DOHH2 (cell line): ENCODE measurements around the gene CNTN5.

ENCODE experiments used
- H3F3A ChIP-seq: fragments of 200-600 bp; sonication (generic), shearing (Covaris generic); 2 replicates; pipeline ENCODE4 v1.6.0; 2016; ENCODE audit warnings: antibody characterized with exemption, mild to moderate bottlenecking; ENCODE audit not compliant: control insufficient read depth, insufficient read depth
- H3K27ac ChIP-seq: fragments of 200-600 bp; sonication (generic); 2 replicates; pipeline ENCODE4 v1.5.1; 2014; ENCODE audit warnings: low read depth, mild to moderate bottlenecking, low read length, moderate library complexity
- H3K27me3 ChIP-seq: fragments of 200-600 bp; sonication (generic); 2 replicates; pipeline ENCODE4 v1.6.1; 2014; ENCODE audit warnings: mild to moderate bottlenecking, low read length, mixed read lengths; ENCODE audit not compliant: control insufficient read depth
- H3K36me3 ChIP-seq: fragments of 200-600 bp; sonication (generic); 2 replicates; pipeline ENCODE4 v1.6.1; 2014; ENCODE audit warnings: mild to moderate bottlenecking, low read length, moderate library complexity, mixed read lengths; ENCODE audit not compliant: control insufficient read depth
- H3K4me1 ChIP-seq: fragments of 200-600 bp; sonication (generic); 2 replicates; pipeline ENCODE4 v1.6.1; 2014; ENCODE audit warnings: mild to moderate bottlenecking, low read length, mixed read lengths; ENCODE audit not compliant: control insufficient read depth
- H3K4me2 ChIP-seq: fragments of 200-600 bp; sonication (generic); 2 replicates; pipeline ENCODE4 v1.6.0; 2014; ENCODE audit warnings: mild to moderate bottlenecking, low read length, moderate library complexity
- H3K4me3 ChIP-seq: fragments of 200-600 bp; sonication (generic); 2 replicates; pipeline ENCODE4 v1.5.1; 2014; ENCODE audit warnings: mild to moderate bottlenecking, low read length, mixed read lengths
- H3K79me2 ChIP-seq: fragments of 200-600 bp; sonication (generic); 2 replicates; pipeline ENCODE4 v1.6.1; 2014; ENCODE audit warnings: mild to moderate bottlenecking, low read length, mixed read lengths; ENCODE audit not compliant: control insufficient read depth
- H3K9me2 ChIP-seq: fragments of 200-600 bp; sonication (generic); replicated peaks from 2 replicates; pipeline ENCODE4 v1.6.1; 2014; ENCODE audit warnings: mild to moderate bottlenecking, low read length, mixed read lengths; ENCODE audit not compliant: control insufficient read depth
- H3K9me3 ChIP-seq: fragments of 200-600 bp; sonication (generic); 2 replicates; pipeline ENCODE4 v1.6.1; 2014; ENCODE audit warnings: antibody characterized with exemption, low read length, mixed read lengths; ENCODE audit not compliant: control insufficient read depth, insufficient read depth
- H4K20me1 ChIP-seq: fragments of 200-600 bp; sonication (generic); 2 replicates; pipeline ENCODE4 v1.6.0; 2014; ENCODE audit warnings: low read depth, mild to moderate bottlenecking, antibody characterized with exemption, low read length, moderate library complexity; ENCODE audit not compliant: control insufficient read depth, insufficient read depth
- CTCF ChIP-seq: fragments of 200-600 bp; sonication (generic); IDR thresholded peaks from one replicate; pipeline ENCODE4 v1.5.1; 2014; ENCODE audit warnings: antibody characterized with exemption, mild to moderate bottlenecking, low read depth, low read length; ENCODE audit not compliant: poor library complexity, severe bottlenecking
- EZH2phosphoT487 ChIP-seq: fragments of 200-600 bp; sonication (generic); IDR thresholded peaks from 2 replicates; pipeline ENCODE4 v1.6.1; 2017; ENCODE audit warnings: borderline replicate concordance, mild to moderate bottlenecking, antibody characterized with exemption, low read length, moderate library complexity, mixed read lengths

The CNTN5 gene

DNA sequence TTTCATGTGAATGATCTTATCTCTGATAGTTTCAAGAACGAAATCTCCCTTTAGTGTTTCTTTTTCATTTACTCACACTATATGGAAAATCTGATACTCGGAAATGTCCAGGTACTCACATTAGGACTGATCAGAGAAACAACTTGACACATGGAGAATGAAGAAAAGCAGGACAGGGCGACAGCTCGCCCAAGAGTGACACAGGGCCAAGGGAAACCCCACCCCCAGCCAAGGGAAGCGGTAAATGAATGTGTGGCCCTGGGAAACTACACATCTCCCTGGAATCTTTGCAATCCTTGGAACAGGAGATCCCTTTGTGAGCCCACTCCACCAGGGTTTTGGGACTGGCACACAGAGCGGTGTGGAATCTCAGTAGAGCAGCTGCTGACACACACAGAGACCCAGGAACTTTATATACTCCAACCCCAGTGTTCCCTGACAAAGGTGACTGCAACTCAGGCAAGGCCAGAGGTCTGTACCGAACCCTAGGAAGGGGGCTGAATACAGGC lies 1362.7 kb downstream of the CNTN5 start:
- H3K9me3 ChIP-seq, result no peaks in the 10 kb centered on the region
- TF ChIP-seq CTCF (no peak), EZH2phosphoT487 (no peak)
- no peak overlapping the region for H3K27ac ChIP-seq
- H3K27me3 ChIP-seq, result no peaks in the 10 kb centered on the region
- H4K20me1 ChIP-seq, result no peaks in the 10 kb centered on the region
- no peaks in the 10 kb centered on the region for H3K9me2 ChIP-seq
- no peaks in the 10 kb centered on the region for H3K36me3 ChIP-seq
- no peak overlapping the region for H3K4me3 ChIP-seq
- no peaks in the 10 kb centered on the region for H3K79me2 ChIP-seq
- H3K4me2 ChIP-seq, result no peak overlapping the region
- H3F3A ChIP-seq, result no peaks in the 10 kb centered on the region
- H3K4me1 ChIP-seq, result no peaks in the 10 kb centered on the region

DNA sequence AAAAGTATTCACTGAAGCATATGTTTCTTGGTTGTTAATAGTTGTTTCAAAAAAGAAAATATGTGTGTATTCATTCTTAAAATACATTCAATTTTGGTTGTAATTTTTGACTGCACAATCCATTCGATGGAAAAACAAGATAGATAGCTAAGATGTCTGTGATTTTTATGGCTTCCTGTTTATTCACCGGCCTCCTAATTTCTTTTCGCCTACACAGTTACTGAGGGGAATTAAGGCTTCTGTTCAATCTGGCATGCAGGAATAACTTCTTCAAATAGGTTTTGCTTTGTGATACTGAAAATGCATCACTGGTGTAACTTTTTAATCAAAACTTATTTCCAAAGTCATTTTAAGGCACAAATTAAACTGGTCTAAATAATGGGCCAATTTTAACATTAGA lies 1375.5 kb downstream of the CNTN5 start:
- no peaks in the 10 kb centered on the region for H3K9me3 ChIP-seq

DNA sequence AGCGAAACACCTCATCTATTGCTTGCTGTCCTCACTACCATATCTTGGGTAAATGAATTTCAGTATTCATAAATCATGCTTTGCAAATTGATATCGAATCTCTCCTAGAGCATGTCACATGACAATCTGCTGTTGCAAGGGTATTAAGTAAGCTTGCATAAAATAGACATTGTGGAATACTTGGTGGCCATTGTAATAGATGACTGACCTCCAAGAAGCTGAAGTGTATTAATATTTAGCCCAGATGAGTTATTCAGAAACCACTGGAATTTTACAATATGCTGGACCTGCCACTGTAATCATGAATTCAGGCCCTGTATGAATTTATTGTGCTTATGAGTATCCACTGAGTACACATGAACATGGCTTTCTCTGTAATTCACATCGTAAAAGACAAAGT lies 1376.7 kb downstream of the CNTN5 start:
- Histone ChIP-seq H3K79me2 (no peaks in the 10 kb centered on the region), H3K9me3 (no peaks in the 10 kb centered on the region), H3F3A (no peaks in the 10 kb centered on the region), H4K20me1 (no peaks in the 10 kb centered on the region), H3K4me3 (no peak overlapping the region), H3K36me3 (no peaks in the 10 kb centered on the region), H3K4me1 (no peaks in the 10 kb centered on the region), H3K9me2 (no peaks in the 10 kb centered on the region), H3K27ac (no peak overlapping the region), H3K27me3 (no peaks in the 10 kb centered on the region), H3K4me2 (no peak overlapping the region)
- no peak for TF ChIP-seq CTCF
- TF ChIP-seq EZH2phosphoT487, result no peak

More for the DNA sequence above, 1375.5 kb downstream of the CNTN5 start:
- no peaks in the 10 kb centered on the region for H3K79me2 ChIP-seq
- TF ChIP-seq EZH2phosphoT487 (no peak), CTCF (no peak)
- no peak overlapping the region for H3K27ac ChIP-seq
- H3K9me2 ChIP-seq, result no peaks in the 10 kb centered on the region
- H4K20me1 ChIP-seq, result no peaks in the 10 kb centered on the region
- no peaks in the 10 kb centered on the region for H3F3A ChIP-seq
- no peaks in the 10 kb centered on the region for H3K27me3 ChIP-seq
- H3K4me3 ChIP-seq, result no peak overlapping the region
- no peaks in the 10 kb centered on the region for H3K4me1 ChIP-seq
- H3K4me2 ChIP-seq, result no peak overlapping the region
- H3K36me3 ChIP-seq, result no peaks in the 10 kb centered on the region

GRCh38 chr11:100403816-100404215 lies 1383.1 kb downstream of the CNTN5 start:
- no peak for TF ChIP-seq EZH2phosphoT487
- TF ChIP-seq CTCF, result no peak
- no peaks in the 10 kb centered on the region for H3K4me1 ChIP-seq
- no peaks in the 10 kb centered on the region for H3K79me2 ChIP-seq
- H3K36me3 ChIP-seq, result no peaks in the 10 kb centered on the region
- no peak overlapping the region for H3K27ac ChIP-seq
- H3F3A ChIP-seq, result no peaks in the 10 kb centered on the region
- no peaks in the 10 kb centered on the region for H4K20me1 ChIP-seq
- no peak overlapping the region for H3K4me2 ChIP-seq
- no peaks in the 10 kb centered on the region for H3K9me2 ChIP-seq
- H3K27me3 ChIP-seq, result no peaks in the 10 kb centered on the region
- H3K4me3 ChIP-seq, result no peak overlapping the region
- H3K9me3 ChIP-seq, result no peaks in the 10 kb centered on the region
